K562 (cell line): ENCODE measurements around the gene CYP11A1.

ENCODE experiments used
- ATF1 ChIP-seq, 2 experiments: fragments of 450-650 bp in 1 of 2; IDR thresholded peaks; 2 replicates each; pipeline ENCODE4 v1.6.1; 2016; ENCODE audit warnings: missing compliant biosample characterization in 1 of 2, missing genetic modification characterization in 1 of 2
- CREB1 ChIP-seq, 2 experiments: sonication (generic) in 1 of 2; formaldehyde crosslinking in 1 of 2; IDR thresholded peaks; 2 replicates each; pipeline versions ENCODE4 v1.6.1 to v1.8.0; 2012 to 2022; ENCODE audit warnings: inconsistent platforms in 1 of 2, mild to moderate bottlenecking in 1 of 2, missing genetic modification reagents in 1 of 2, moderate library complexity in 1 of 2
- CTCF ChIP-seq, 3 experiments: IDR thresholded peaks in 2 of 3; conservative IDR thresholded peaks in 1 of 3; 2 replicates each; pipeline ENCODE4 v1.5.1; 2011 to 2012; ENCODE audit warnings: low read length in 3 of 3, mild to moderate bottlenecking in 3 of 3, control low read depth in 2 of 3, improper control_type of control experiment in 1 of 3, inconsistent platforms in 1 of 3, low read depth in 1 of 3, mixed read lengths in 1 of 3, moderate library complexity in 1 of 3; ENCODE audit not compliant: insufficient read depth in 2 of 3
- ERF ChIP-seq: fragments of 450-650 bp; formaldehyde crosslinking; IDR thresholded peaks from 2 replicates; pipeline ENCODE4 v1.4.0; 2020; ENCODE audit warnings: mild to moderate bottlenecking, mixed read lengths
- FOXJ3 ChIP-seq: sonication (generic); formaldehyde crosslinking; IDR thresholded peaks from 2 replicates; pipeline ENCODE4 v1.4.0; 2020; ENCODE audit warnings: mild to moderate bottlenecking, missing genetic modification reagents
- FUS ChIP-seq: fragments of 200-400 bp; formaldehyde crosslinking; optimal IDR thresholded peaks from 2 replicates; pipeline ENCODE3; 2017; ENCODE audit warnings: low read depth, low read length
- HMG20A ChIP-seq: fragments of 450-650 bp; formaldehyde crosslinking; conservative IDR thresholded peaks from 2 replicates; pipeline ENCODE4 v1.4.0; 2020; ENCODE audit warnings: mild to moderate bottlenecking, mixed read lengths
- POLR2A ChIP-seq: fragments of 450-650 bp; conservative IDR thresholded peaks from 2 replicates; pipeline ENCODE4 v1.6.1; 2016
- POLR2AphosphoS5 ChIP-seq: IDR thresholded peaks from 2 replicates; pipeline ENCODE4 v1.6.1; 2011; ENCODE audit warnings: mild to moderate bottlenecking, low read depth, low read length, moderate library complexity; ENCODE audit not compliant: control insufficient read depth, insufficient read depth
- THRAP3 ChIP-seq: fragments of 450-650 bp; IDR thresholded peaks from 2 replicates; pipeline ENCODE4 v1.6.1; 2016; ENCODE audit warnings: mild to moderate bottlenecking, inconsistent platforms, borderline replicate concordance
- ZNF395 ChIP-seq: fragments of 200-800 bp; sonication (Bioruptor generic); IDR thresholded peaks from 2 replicates; pipeline ENCODE4 v1.6.1; 2017; ENCODE audit warnings: missing genetic modification characterization, missing compliant biosample characterization
- ZNF398 ChIP-seq: fragments of 250-450 bp; sonication (Bioruptor Pico); IDR thresholded peaks from 2 replicates; pipeline ENCODE4 v1.8.0; 2021; ENCODE audit warnings: moderate library complexity, mild to moderate bottlenecking, inconsistent platforms

GRCh38 chr15:74334127-74334526, 33.3 kb downstream of the CYP11A1 start:
- no peak for TF ChIP-seq POLR2A
- TF ChIP-seq CTCF (IDR thresholded peaks at IDR 0.05 in 2 of 3, conservative IDR thresholded peaks at IDR 0.05 in 1 of 3; ENCODE audit: insufficient read depth in 2 of 3, low read depth in 1 of 3, low read length in 3 of 3), result no peak
- no peak for TF ChIP-seq ZNF395 (CRISPR knock-in tag)
- no peak for TF ChIP-seq POLR2AphosphoS5
- no peak for TF ChIP-seq ERF (CRISPR knock-in tag)
- no peak for TF ChIP-seq FUS
- TF ChIP-seq ATF1 (CRISPR knock-in tag; IDR thresholded peaks at IDR 0.05), result no peak
- TF ChIP-seq ATF1 (tag; IDR thresholded peaks at IDR 0.05), result no peak
- TF ChIP-seq THRAP3, result no peak
- no peak for TF ChIP-seq FOXJ3
- no peak for TF ChIP-seq ZNF398 (CRISPR knock-in tag)
- no peak for TF ChIP-seq HMG20A (CRISPR knock-in tag)
- TF ChIP-seq CREB1 (IDR thresholded peaks at IDR 0.05), result no peak
- no peak for TF ChIP-seq CREB1 (CRISPR knock-in tag; IDR thresholded peaks at IDR 0.05)
